AG09309 (cell line): ENCODE data around the gene EPS15.
"Not testable (repeated sequence)": the region's sequence is repeated elsewhere in the genome, so short reads cannot be mapped to it uniquely, and the experiment has no call there.

Experiments used
- DNase-seq: peaks from one replicate; pipeline ENCODE4 v3.0.0-alpha.2; 2010; ENCODE audit warnings: low read depth
- H3K4me3 ChIP-seq: 2 replicates; pipeline ENCODE4 v1.5.1; 2011; ENCODE audit warnings: mild to moderate bottlenecking, low read depth, low read length, moderate library complexity; ENCODE audit not compliant: control insufficient read depth
- TF ChIP-seq, protein P1 (sequence below): IDR thresholded peaks from 2 replicates; pipeline ENCODE4 v1.5.1; 2011; ENCODE audit warnings: mild to moderate bottlenecking, low read depth, low read length, inconsistent platforms; ENCODE audit not compliant: insufficient read depth, control insufficient read depth; ENCODE audit errors: missing control alignments

EPS15 gene

DNA sequence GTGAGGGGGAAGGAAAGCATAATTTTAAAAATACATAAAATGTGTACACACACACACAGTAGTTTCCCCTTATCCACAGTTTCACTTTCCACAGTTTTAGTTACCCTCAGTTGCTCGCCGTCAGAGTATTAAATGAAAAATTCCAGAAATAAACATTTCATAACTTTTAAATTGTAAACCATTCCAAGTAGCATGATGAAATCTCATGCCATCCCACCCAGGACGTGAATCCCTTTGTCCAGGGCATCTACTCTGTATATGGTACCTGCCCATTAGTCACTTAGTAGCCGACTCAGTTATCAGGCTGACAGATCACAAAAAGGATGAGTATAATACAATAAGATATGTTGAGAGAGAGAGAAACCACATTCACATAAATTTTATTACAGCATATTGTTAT is 36.2 kb downstream of the EPS15 start:
- TF ChIP-seq, protein P1, sequence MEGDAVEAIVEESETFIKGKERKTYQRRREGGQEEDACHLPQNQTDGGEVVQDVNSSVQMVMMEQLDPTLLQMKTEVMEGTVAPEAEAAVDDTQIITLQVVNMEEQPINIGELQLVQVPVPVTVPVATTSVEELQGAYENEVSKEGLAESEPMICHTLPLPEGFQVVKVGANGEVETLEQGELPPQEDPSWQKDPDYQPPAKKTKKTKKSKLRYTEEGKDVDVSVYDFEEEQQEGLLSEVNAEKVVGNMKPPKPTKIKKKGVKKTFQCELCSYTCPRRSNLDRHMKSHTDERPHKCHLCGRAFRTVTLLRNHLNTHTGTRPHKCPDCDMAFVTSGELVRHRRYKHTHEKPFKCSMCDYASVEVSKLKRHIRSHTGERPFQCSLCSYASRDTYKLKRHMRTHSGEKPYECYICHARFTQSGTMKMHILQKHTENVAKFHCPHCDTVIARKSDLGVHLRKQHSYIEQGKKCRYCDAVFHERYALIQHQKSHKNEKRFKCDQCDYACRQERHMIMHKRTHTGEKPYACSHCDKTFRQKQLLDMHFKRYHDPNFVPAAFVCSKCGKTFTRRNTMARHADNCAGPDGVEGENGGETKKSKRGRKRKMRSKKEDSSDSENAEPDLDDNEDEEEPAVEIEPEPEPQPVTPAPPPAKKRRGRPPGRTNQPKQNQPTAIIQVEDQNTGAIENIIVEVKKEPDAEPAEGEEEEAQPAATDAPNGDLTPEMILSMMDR = no peak
- no peak overlapping the region for H3K4me3 ChIP-seq
- peak; percentile 10 for DNase-seq

DNA sequence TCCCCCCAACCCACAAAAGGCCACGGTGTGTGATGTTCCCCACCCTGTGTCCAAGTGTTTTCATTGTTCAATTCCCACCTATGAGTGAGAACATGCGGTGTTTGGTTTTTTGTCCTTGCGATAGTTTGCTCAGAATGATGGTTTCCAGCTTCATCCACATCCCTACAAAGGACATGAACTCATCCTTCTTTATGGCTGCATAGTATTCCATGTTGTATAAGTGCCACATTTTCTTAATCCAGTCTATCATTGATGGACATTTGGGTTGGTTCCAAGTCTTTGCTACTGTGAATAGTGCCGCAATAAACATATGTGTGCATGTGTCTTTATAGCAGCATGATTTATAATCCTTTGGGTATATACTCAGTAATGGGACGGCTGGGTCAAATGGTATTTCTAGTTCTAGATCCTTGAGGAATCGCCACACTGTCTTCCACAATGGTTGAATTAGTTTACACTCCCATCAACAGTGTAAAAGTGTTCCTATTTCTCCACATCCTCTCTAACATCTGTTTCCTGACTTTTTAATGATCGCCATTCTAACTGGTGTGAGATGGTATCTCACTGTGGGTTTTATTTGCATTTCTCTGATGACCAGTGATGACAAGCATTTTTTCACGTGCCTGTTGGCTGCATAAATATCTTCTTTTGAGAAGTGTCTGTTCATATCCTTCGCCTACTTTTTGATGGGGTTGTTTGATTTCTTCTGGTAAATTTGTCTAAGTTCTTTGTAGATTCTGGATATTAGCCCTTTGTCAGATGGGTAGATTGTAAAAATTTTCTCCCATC is 44.0 kb downstream of the EPS15 start:
- not testable (repeated sequence) for H3K4me3 ChIP-seq, DNase-seq

DNA sequence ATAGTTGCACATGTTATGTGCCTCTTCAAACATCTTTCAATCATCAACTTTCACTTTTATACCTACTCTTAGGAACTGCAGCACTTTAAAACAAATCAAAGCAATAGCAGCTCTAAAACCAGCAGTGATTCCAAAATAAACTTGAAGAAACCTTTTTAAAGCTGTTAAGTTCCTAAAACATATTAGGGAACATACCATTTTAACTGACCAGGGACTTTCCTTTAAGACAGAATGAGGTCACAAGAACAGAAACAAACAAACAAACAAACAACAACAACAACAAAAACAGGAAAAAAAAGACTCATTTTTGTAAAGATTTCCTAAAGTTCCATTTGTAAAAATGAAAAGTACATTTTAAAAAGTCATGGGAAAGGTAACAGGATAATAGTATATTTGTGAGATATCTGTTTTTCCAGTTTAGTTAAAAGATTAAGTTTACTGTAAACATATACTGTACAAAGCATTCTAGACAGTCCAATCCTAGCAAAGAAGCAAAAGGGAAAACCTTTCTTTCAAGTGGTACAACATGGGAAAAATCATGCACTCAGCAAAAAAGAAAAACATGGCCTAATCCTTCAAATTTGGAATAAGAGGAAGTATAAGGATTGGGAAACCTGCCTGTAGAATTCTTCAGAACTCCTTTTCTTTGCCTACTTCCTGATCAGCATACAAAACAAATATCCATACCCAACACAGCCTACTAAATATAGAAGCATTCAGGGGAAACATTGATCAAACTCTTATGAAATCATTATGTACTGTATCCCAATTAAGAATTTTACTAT is 45.5 kb downstream of the EPS15 start:
- no peak for DNase-seq
- TF ChIP-seq, protein P1 = no peak

DNA sequence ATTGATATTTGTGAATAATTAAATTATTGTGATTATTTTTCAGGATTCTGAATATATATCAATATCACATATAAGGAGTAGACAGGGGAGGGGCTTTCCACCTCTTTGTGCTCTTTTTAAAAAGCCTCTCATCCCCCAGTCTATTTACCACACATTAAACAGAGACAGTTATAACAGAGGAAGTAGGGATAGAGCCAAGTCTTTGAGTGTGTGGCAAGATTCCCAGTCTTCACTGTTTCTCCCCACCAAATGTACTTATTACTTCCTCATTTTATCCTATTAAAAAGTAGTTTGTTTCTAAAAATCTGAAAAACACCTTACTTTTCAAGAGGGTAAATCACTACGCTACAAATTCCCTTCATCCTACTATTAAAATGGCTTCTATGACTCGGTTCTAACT is 46.7 kb downstream of the EPS15 start:
- H3K4me3 ChIP-seq = no peak overlapping the region
- TF ChIP-seq, protein P1 = no peak
- no peak for DNase-seq

More for the DNA sequence above, 45.5 kb downstream of the EPS15 start:
- no peak overlapping the region for H3K4me3 ChIP-seq

DNA sequence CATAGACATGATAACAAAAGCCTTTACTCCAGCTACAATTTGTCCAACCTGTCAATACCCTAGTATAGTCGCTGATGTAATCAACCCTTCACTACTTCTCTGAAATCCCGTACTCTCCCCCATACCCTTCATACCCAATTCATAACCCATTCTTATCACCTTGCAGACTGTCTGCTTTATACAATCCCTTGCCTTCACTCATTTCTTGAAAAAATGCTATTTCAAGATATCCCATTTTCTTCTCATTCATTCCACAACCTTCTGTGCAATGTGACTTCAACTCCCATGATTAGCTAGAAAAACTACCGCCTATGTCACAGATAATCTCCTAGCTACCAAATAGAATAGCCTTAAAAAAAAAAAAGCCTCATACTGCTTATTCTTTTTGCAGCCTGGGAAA is 49.5 kb downstream of the EPS15 start:
- DNase-seq = no peak
- H3K4me3 ChIP-seq = no peak overlapping the region
- TF ChIP-seq, protein P1 = no peak

DNA sequence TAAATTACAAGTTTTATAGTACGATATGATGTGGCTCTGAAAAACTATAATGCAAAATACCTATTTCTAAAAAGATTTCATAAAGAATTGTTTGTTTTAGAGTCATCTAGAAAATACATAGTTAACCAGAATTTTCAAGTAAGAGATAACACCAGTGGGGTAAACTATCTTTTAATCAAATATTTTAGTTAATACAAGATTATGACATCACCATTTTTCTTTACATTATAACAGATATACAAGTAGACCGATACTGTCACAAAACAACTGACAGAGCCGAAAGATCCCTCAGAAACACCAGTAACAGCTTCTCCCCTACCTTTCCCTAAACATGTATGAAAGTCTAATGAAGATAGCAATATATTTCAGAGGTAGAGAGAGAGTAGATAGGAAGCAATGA is 54.2 kb downstream of the EPS15 start:
- no peak overlapping the region for H3K4me3 ChIP-seq
- no peak for DNase-seq
- TF ChIP-seq, protein P1 = no peak

DNA sequence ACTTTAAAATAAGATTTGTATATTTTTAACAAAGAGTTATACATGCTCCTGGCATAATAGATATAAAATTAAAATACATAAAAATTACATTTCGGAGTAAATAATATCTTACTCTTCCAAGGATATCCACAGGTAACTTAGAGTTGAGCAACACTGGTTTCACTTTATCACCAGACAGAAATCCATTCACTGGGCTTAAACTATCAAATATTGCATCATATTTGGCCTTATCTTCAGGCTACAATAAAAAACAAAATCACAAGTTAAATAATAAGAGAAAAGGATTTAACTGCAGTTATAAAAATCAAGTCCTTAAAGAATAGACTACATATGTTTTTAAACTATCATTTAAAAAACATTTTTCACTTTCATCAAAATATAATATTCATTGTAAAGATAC is 55.5 kb downstream of the EPS15 start:
- no peak overlapping the region for H3K4me3 ChIP-seq
- TF ChIP-seq, protein P1 = no peak
- no peak for DNase-seq

DNA sequence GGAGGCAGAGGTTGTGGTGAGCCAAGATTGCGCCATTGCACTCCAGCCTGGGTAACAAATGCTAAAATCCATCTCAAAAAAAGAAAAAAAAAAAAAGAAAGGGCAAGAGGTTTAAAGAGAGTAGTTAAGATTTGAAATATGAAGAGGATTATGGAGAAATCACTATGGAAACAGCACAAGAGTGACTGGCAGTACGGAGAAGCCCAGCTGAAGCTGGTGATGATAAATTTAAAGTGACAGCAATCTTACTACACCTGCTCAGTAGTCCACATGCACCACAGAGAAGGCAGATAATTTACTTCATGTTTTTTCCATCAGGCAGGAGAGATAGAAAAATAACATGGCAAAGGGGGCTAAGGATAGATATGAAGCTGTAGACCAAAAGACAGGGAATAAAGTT is 56.8 kb downstream of the EPS15 start:
- H3K4me3 ChIP-seq = not testable (repeated sequence)

More for the DNA sequence above, 56.8 kb downstream of the EPS15 start:
- DNase-seq = not testable (repeated sequence)
